Activated CD8-positive, alpha-beta memory T cell treated with anti-CD3 and anti-CD28 coated beads, Interleukin-2, amount 10 ng/mL, durations not matched to agents 7 days and 5 days (primary cell): Measurements from ENCODE around the gene FEM1B. TPM values are rescaled to one million over a fixed set of nuclear protein-coding genes. Genes with fewer than 3 reads are reported as not detected.

Experiments used
- ATAC-seq: fragments of 150-1000 bp; cut with Tn5 transposase; one replicate; pipeline ENCODE4 v1.10.0; 2021; ENCODE audit warnings: moderate library complexity
- CTCF ChIA-PET: fragments of 350-600 bp; sonication (Branson Sonifier 250); formaldehyde crosslinking; loops from one replicate; lab custom pipeline; 2021; ENCODE audit warnings: antibody characterized with exemption; lab: Charles Lee
- DNase-seq: peaks from one replicate; pipeline ENCODE4 v3.0.0-alpha.2; 2020
- H3K27ac Mint-ChIP-seq: one replicate; pipeline ENCODE4 v1.8.0; 2021; ENCODE audit warnings: mild to moderate bottlenecking, mixed read lengths
- H3K27me3 Mint-ChIP-seq: one replicate; pipeline ENCODE4 v1.8.0; 2021; ENCODE audit warnings: mixed read lengths
- H3K36me3 Mint-ChIP-seq: one replicate; pipeline ENCODE4 v1.8.0; 2021; ENCODE audit warnings: mild to moderate bottlenecking, mixed read lengths
- H3K4me1 Mint-ChIP-seq: one replicate; pipeline ENCODE4 v1.8.0; 2021; ENCODE audit warnings: mixed read lengths
- H3K4me3 Mint-ChIP-seq: one replicate; pipeline ENCODE4 v1.8.0; 2021; ENCODE audit warnings: mild to moderate bottlenecking, moderate library complexity, mixed read lengths
- H3K9me3 Mint-ChIP-seq: one replicate; pipeline ENCODE4 v1.8.0; 2022; ENCODE audit warnings: low read depth, mixed read lengths
- total RNA-seq, 2 experiments: library from RNA; stranded (reverse); gene quantifications; one replicate each; pipeline ENCODE4 v1.2.3, GENCODE V29; 2021

The FEM1B gene
- total RNA-seq, 2 experiments from 2014 or later: 48.3 to 50.1 TPM

- no peak overlapping the region for H3K4me3 Mint-ChIP-seq
- DNase-seq (no peak), ATAC-seq (no peak)
- H3K9me3 Mint-ChIP-seq: no peaks in the 10 kb centered on the region
- H3K27me3 Mint-ChIP-seq: peaks cover 27% of the 10 kb centered on the region
- H3K36me3 Mint-ChIP-seq: no peaks in the 10 kb centered on the region
- H3K27ac Mint-ChIP-seq: no peak overlapping the region
- CTCF ChIA-PET: no interaction called here
- H3K4me1 Mint-ChIP-seq: peaks cover 25% of the 10 kb centered on the region
Measured at GRCh38 chr15:68330901-68331300, 53.4 kb downstream of the FEM1B start.

- CTCF ChIA-PET: no interaction called here
- Mint-ChIP-seq H3K9me3 (no peaks in the 10 kb centered on the region), H3K27ac (no peak overlapping the region), H3K4me1 (peaks cover 13% of the 10 kb centered on the region), H3K27me3 (peaks cover 26% of the 10 kb centered on the region), H3K36me3 (no peaks in the 10 kb centered on the region), H3K4me3 (no peak overlapping the region)
- DNase-seq (no peak), ATAC-seq (no peak)
Measured at GRCh38 chr15:68332266-68332665, 54.7 kb downstream of the FEM1B start.

GRCh38 chr15:68333775-68334470 lies 56.4 kb downstream of the FEM1B start:
- DNase-seq (no peak), ATAC-seq (no peak)
- no peak overlapping the region for H3K4me3 Mint-ChIP-seq
- peaks cover 2% of the 10 kb centered on the region for H3K4me1 Mint-ChIP-seq
- H3K9me3 Mint-ChIP-seq: no peaks in the 10 kb centered on the region
- peaks cover 16% of the 10 kb centered on the region for H3K27me3 Mint-ChIP-seq
- CTCF ChIA-PET: interaction anchor here (1.0 to 1.2 kb wide), 2 partner anchors 12 to 28 kb away, joined by 3 to 7 read pairs; no protein-coding TSS in a partner anchor
- H3K27ac Mint-ChIP-seq: no peak overlapping the region
- no peaks in the 10 kb centered on the region for H3K36me3 Mint-ChIP-seq

GRCh38 chr15:68334661-68335124 lies 57.1 kb downstream of the FEM1B start:
- Mint-ChIP-seq H3K27me3 (peaks cover 9% of the 10 kb centered on the region), H3K4me3 (no peak overlapping the region), H3K9me3 (no peaks in the 10 kb centered on the region), H3K4me1 (peaks cover 2% of the 10 kb centered on the region), H3K36me3 (no peaks in the 10 kb centered on the region), H3K27ac (no peak overlapping the region)
- DNase-seq (no peak), ATAC-seq (no peak)
- CTCF ChIA-PET: interaction anchor here (0.5 to 1.0 kb wide), 2 partner anchors 12 to 399 kb away, joined by 3 to 4 read pairs; no protein-coding TSS in a partner anchor

GRCh38 chr15:68335251-68335650 lies 57.7 kb downstream of the FEM1B start:
- ATAC-seq (no peak), DNase-seq (no peak)
- CTCF ChIA-PET: interaction anchor here (0.5 kb wide), 1 partner anchor 400 kb away, joined by 4 read pairs; no protein-coding TSS in a partner anchor
- Mint-ChIP-seq H3K9me3 (no peaks in the 10 kb centered on the region), H3K4me1 (peaks cover 2% of the 10 kb centered on the region), H3K27me3 (peaks cover 9% of the 10 kb centered on the region), H3K4me3 (no peak overlapping the region), H3K27ac (no peak overlapping the region), H3K36me3 (no peaks in the 10 kb centered on the region)

- Mint-ChIP-seq H3K27ac (no peak overlapping the region), H3K4me3 (no peak overlapping the region), H3K4me1 (peaks cover 2% of the 10 kb centered on the region), H3K9me3 (no peaks in the 10 kb centered on the region), H3K36me3 (no peaks in the 10 kb centered on the region), H3K27me3 (peaks cover 5% of the 10 kb centered on the region)
- DNase-seq (no peak), ATAC-seq (no peak)
- CTCF ChIA-PET: no interaction called here
Measured at GRCh38 chr15:68335655-68336054, 58.1 kb downstream of the FEM1B start.

- no peaks in the 10 kb centered on the region for H3K36me3 Mint-ChIP-seq
- CTCF ChIA-PET: interaction anchor here (1.3 kb wide), 1 partner anchor 30 kb away, joined by 5 read pairs; no protein-coding TSS in a partner anchor
- no peaks in the 10 kb centered on the region for H3K27me3 Mint-ChIP-seq
- H3K9me3 Mint-ChIP-seq: no peaks in the 10 kb centered on the region
- DNase-seq (no peak), ATAC-seq (no peak)
- no peak overlapping the region for H3K4me3 Mint-ChIP-seq
- H3K27ac Mint-ChIP-seq: no peak overlapping the region
- peaks cover 2% of the 10 kb centered on the region for H3K4me1 Mint-ChIP-seq
Measured at GRCh38 chr15:68336516-68336915, 59.0 kb downstream of the FEM1B start.

GRCh38 chr15:68337826-68338225 lies 60.3 kb downstream of the FEM1B start:
- CTCF ChIA-PET: interaction anchor here (1.3 kb wide), 1 partner anchor 31 kb away, joined by 5 read pairs; no protein-coding TSS in a partner anchor
- no peak for DNase-seq
- Mint-ChIP-seq H3K9me3 (no peaks in the 10 kb centered on the region), H3K36me3 (no peaks in the 10 kb centered on the region), H3K4me3 (no peak overlapping the region), H3K4me1 (peaks cover 2% of the 10 kb centered on the region), H3K27me3 (no peaks in the 10 kb centered on the region), H3K27ac (no peak overlapping the region)
- ATAC-seq: no peak

- peaks cover 5% of the 10 kb centered on the region for H3K27me3 Mint-ChIP-seq
- CTCF ChIA-PET: no interaction called here
- no peaks in the 10 kb centered on the region for H3K36me3 Mint-ChIP-seq
- no peaks in the 10 kb centered on the region for H3K4me1 Mint-ChIP-seq
- DNase-seq: no peak
- no peak for ATAC-seq
- no peak overlapping the region for H3K4me3 Mint-ChIP-seq
- H3K27ac Mint-ChIP-seq: no peak overlapping the region
- H3K9me3 Mint-ChIP-seq: no peaks in the 10 kb centered on the region
Measured at GRCh38 chr15:68339481-68339880, 61.9 kb downstream of the FEM1B start.

GRCh38 chr15:68340726-68341671 lies 63.5 kb downstream of the FEM1B start:
- Mint-ChIP-seq H3K9me3 (no peaks in the 10 kb centered on the region), H3K4me3 (no peak overlapping the region), H3K36me3 (no peaks in the 10 kb centered on the region), H3K27ac (no peak overlapping the region), H3K4me1 (no peaks in the 10 kb centered on the region), H3K27me3 (peaks cover 7% of the 10 kb centered on the region)
- ATAC-seq: no peak
- CTCF ChIA-PET: interaction anchor here (0.6 kb wide), 1 partner anchor 180 kb away, joined by 3 read pairs; no protein-coding TSS in a partner anchor
- DNase-seq: no peak

GRCh38 chr15:68341760-68342725 lies 64.5 kb downstream of the FEM1B start:
- H3K4me3 Mint-ChIP-seq: no peak overlapping the region
- ATAC-seq (no peak), DNase-seq (no peak)
- H3K36me3 Mint-ChIP-seq: no peaks in the 10 kb centered on the region
- CTCF ChIA-PET: no interaction called here
- H3K4me1 Mint-ChIP-seq: no peaks in the 10 kb centered on the region
- no peaks in the 10 kb centered on the region for H3K9me3 Mint-ChIP-seq
- H3K27me3 Mint-ChIP-seq: peaks cover 10% of the 10 kb centered on the region
- no peak overlapping the region for H3K27ac Mint-ChIP-seq

- DNase-seq (no peak), ATAC-seq (no peak)
- no peaks in the 10 kb centered on the region for H3K4me1 Mint-ChIP-seq
- no peak overlapping the region for H3K4me3 Mint-ChIP-seq
- CTCF ChIA-PET: interaction anchor here (1.2 to 1.4 kb wide), 2 partner anchors 37 to 40 kb away, joined by 4 to 5 read pairs; no protein-coding TSS in a partner anchor
- H3K36me3 Mint-ChIP-seq: no peaks in the 10 kb centered on the region
- H3K27ac Mint-ChIP-seq: no peak overlapping the region
- H3K27me3 Mint-ChIP-seq: peaks cover 12% of the 10 kb centered on the region
- no peaks in the 10 kb centered on the region for H3K9me3 Mint-ChIP-seq
Measured at GRCh38 chr15:68343579-68344225, 66.2 kb downstream of the FEM1B start.
